ENCODE results near the gene CREB5. TPM values are rescaled to one million over a fixed set of nuclear protein-coding genes. Genes with fewer than 3 reads are reported as not detected.

The CREB5 gene
- total RNA-seq, 1 donor = 17.8 TPM

GRCh38 chr7:28847176-28847575, 434.9 kb downstream of the CREB5 start:
- no peaks in the 10 kb centered on the region for H3K9me3 ChIP-seq (ENCODE audit: low read depth, low read length)
- H3K4me1 ChIP-seq (ENCODE audit: insufficient read depth, low read length) = no peaks in the 10 kb centered on the region
- H3K4me3 ChIP-seq (ENCODE audit: low read length) = no peak overlapping the region
- H3K27me3 ChIP-seq (ENCODE audit: insufficient read depth, low read length) = peaks cover 25% of the 10 kb centered on the region

GRCh38 chr7:28847681-28848080, 435.4 kb downstream of the CREB5 start:
- Histone ChIP-seq H3K4me1 (ENCODE audit: insufficient read depth, low read length) (no peaks in the 10 kb centered on the region), H3K27me3 (ENCODE audit: insufficient read depth, low read length) (peaks cover 27% of the 10 kb centered on the region), H3K9me3 (ENCODE audit: low read depth, low read length) (no peaks in the 10 kb centered on the region), H3K4me3 (ENCODE audit: low read length) (no peak overlapping the region)

DNA sequence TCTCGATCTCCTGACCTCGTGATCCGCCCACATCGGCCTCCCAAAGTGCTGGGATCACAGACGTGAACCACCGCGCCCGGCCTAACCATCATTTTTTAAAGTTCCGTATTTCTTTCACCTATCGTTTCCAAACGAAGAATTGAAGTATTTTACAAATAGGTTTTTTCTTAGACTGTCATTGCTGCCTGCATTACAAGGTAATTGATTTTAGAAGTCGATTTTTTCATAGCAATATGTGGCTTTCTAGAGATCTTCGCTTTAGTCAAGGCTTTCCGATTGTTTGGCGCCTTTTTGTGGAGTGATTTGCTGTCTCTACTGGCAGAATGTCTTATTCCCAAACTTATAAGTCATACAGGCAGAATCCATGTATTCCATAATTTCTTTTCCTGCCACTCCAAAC, 436.6 kb downstream of the CREB5 start:
- peaks cover 9% of the 10 kb centered on the region for H3K4me1 ChIP-seq (ENCODE audit: insufficient read depth, low read length)
- H3K4me3 ChIP-seq (ENCODE audit: low read length) = no peak overlapping the region
- H3K9me3 ChIP-seq (ENCODE audit: low read depth, low read length) = no peaks in the 10 kb centered on the region
- H3K27me3 ChIP-seq (ENCODE audit: insufficient read depth, low read length) = peaks cover 38% of the 10 kb centered on the region

DNA sequence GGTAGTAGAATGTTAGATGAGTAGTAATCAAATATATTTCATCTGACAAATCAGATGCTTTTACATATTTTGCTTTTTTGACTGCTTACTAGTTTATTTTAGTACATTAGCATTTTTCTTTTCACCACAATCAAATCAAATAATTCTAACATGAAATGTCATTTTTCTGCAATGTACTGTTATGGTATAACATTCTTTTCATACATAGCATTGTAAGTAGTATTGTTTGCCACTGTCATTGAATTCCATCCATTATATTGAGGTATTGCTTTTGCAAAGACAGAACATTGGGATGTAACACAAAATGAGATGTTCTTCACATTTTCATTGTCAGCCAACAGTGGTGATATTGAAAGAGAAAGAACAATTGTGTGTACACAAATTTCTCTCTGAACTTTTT, 438.4 kb downstream of the CREB5 start:
- H3K27me3 ChIP-seq (ENCODE audit: insufficient read depth, low read length) = peaks cover 46% of the 10 kb centered on the region
- no peaks in the 10 kb centered on the region for H3K9me3 ChIP-seq (ENCODE audit: low read depth, low read length)

DNA sequence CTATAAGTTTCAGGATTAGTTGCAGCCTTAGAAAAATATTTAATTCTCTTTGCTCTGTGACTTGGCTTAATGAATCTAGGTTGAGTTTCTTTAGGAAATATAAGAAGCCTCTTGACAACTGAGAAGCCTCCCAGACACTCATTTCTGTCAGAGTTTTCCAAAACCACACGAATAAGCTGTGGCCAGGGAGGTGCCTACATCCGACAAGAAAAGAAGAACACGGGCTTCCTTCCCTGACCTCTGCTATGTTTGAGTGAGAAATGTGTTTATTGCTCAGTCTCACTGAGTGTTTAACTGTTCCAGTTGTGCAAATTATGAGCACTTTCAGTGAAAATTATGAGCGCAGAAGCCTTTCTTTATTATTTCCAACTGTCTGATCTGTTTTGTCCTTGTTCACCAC, 440.8 kb downstream of the CREB5 start:
- H3K27me3 ChIP-seq (ENCODE audit: insufficient read depth, low read length) = peaks cover 49% of the 10 kb centered on the region

More for the DNA sequence above, 438.4 kb downstream of the CREB5 start:
- peaks cover 15% of the 10 kb centered on the region for H3K4me1 ChIP-seq (ENCODE audit: insufficient read depth, low read length)
- no peak overlapping the region for H3K4me3 ChIP-seq (ENCODE audit: low read length)

DNA sequence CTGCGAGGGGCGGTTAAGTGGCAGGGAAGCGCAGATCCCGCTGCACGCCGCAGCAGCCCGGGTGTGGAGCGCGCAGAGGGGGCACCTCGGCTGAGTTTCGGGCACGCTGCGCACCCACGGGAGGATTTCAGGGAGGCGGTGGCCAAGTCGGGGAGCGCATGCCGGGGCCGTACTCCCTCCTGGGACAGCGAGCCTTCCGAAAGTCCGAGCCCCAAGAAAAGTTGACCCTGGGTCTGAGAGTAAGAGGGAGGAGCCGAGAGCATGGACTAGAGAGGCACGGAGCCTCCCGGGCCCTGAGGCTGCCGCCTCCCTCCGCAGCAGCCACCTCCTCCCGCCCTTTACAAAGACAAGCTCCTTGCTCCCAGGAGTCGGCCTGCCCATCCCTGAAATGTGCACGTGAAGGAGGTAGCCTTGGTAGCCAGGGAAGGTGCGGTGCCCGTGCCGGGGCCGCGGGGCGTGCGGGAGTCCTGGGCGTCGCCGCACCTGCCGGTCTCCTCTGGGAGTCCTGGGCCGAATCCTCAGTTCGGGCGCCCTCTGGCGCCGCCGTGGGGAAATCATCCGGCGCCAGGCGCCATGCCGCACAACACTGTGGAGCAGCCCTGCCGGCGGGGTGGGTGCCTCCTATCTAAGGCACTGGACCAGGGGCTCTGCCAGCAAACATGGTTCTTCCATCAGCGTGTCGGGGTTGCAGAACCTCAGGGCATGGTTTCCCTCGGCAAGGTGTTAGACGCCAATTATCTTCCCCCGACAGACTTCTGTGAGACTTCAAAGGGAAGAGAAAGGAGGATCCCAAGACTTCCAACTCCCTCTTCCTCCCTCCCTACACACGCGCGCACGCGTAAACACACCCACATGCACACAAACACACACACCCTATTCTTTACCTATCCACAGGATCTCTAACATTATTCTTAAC, 441.8 kb downstream of the CREB5 start:
- H3K27me3 ChIP-seq (ENCODE audit: insufficient read depth, low read length) = peaks cover 50% of the 10 kb centered on the region
- H3K9me3 ChIP-seq (ENCODE audit: low read depth, low read length) = no peaks in the 10 kb centered on the region
- peak overlapping the region; percentile 23 for H3K4me3 ChIP-seq (ENCODE audit: low read length)
- H3K4me1 ChIP-seq (ENCODE audit: insufficient read depth, low read length) = peaks cover 15% of the 10 kb centered on the region

More for the DNA sequence above, 440.8 kb downstream of the CREB5 start:
- Histone ChIP-seq H3K4me3 (ENCODE audit: low read length) (no peak overlapping the region), H3K4me1 (ENCODE audit: insufficient read depth, low read length) (peaks cover 15% of the 10 kb centered on the region), H3K9me3 (ENCODE audit: low read depth, low read length) (no peaks in the 10 kb centered on the region)

DNA sequence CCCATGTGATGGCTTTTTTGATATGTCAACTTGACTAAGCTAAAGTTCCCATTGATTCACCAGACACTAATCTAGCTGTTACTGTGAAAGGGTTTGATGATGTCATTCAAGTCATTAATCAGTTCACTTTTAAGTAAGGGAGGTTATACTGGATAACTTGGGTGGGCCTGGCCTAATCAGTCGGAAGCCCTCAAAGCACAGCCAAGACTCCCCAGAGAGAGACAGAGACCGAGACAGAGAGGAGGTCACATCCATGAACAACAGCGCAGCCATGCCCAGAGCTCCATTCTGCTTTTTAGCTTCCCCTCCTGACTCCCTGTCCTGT, 442.4 kb downstream of the CREB5 start:
- Histone ChIP-seq H3K9me3 (ENCODE audit: low read depth, low read length) (no peaks in the 10 kb centered on the region), H3K4me3 (ENCODE audit: low read length) (no peak overlapping the region), H3K27me3 (ENCODE audit: insufficient read depth, low read length) (peaks cover 54% of the 10 kb centered on the region), H3K4me1 (ENCODE audit: insufficient read depth, low read length) (peaks cover 15% of the 10 kb centered on the region)

DNA sequence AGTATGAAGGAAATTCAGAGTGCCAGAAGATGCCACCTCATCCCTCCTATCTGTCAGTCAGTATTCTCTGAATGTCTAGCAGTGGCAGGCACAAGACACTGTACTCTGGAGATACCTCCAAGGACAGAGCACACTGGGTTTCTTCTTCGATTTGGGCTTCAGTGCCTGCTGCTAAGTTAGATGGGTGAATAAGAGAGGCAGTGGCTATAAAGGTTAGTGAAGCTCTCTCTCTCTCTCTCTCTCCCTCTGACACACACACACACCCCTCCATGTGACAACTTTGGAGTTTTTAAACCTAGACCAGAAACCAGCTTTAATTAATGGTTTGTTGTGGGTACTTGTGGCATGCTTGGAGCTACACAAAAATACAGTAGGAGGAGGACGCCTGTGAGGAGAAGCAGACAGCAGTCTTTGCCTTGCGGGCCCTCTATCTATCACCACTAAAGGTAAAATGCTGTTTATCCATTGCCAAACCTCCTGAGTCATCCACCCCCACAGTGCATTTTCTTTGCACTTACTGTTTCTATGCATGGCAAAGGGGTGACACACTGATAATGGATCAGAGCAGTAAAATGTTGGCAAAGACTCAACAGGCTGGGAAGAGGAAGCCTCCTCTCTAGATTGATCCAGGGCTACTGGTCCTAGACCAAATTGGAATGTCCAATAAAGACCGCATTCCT, 443.4 kb downstream of the CREB5 start:
- H3K27me3 ChIP-seq (ENCODE audit: insufficient read depth, low read length) = peaks cover 52% of the 10 kb centered on the region
- peaks cover 15% of the 10 kb centered on the region for H3K4me1 ChIP-seq (ENCODE audit: insufficient read depth, low read length)
- H3K4me3 ChIP-seq (ENCODE audit: low read length) = no peak overlapping the region
- H3K9me3 ChIP-seq (ENCODE audit: low read depth, low read length) = no peaks in the 10 kb centered on the region

GRCh38 chr7:28856656-28857055, 444.3 kb downstream of the CREB5 start:
- Histone ChIP-seq H3K4me1 (ENCODE audit: insufficient read depth, low read length) (peaks cover 15% of the 10 kb centered on the region), H3K4me3 (ENCODE audit: low read length) (no peak overlapping the region), H3K27me3 (ENCODE audit: insufficient read depth, low read length) (peaks cover 43% of the 10 kb centered on the region), H3K9me3 (ENCODE audit: low read depth, low read length) (no peaks in the 10 kb centered on the region)

GRCh38 chr7:28858206-28858605, 445.9 kb downstream of the CREB5 start:
- Histone ChIP-seq H3K4me1 (ENCODE audit: insufficient read depth, low read length) (peaks cover 13% of the 10 kb centered on the region), H3K9me3 (ENCODE audit: low read depth, low read length) (no peaks in the 10 kb centered on the region), H3K4me3 (ENCODE audit: low read length) (no peak overlapping the region), H3K27me3 (ENCODE audit: insufficient read depth, low read length) (peaks cover 28% of the 10 kb centered on the region)

DNA sequence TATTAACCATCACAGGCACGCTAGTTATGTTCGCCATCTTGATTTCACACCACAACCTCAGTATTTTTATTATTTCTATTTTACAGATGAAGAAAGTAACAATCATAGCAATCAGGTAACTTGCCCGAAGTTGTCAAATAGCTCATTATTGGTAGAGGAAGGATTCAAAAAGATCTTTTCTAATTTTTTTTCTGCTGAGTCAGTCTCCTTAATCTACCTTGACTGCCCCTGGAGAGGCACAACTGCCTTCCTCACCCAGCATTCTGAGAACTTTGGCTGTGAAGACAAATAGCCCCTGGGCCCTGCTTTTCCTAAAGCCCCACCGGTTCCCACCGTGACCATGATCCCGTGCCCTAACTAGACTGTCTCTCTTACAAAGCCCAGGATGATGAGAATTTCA, 446.6 kb downstream of the CREB5 start:
- H3K4me3 ChIP-seq (ENCODE audit: low read length) = no peak overlapping the region
- peaks cover 21% of the 10 kb centered on the region for H3K27me3 ChIP-seq (ENCODE audit: insufficient read depth, low read length)
- no peaks in the 10 kb centered on the region for H3K9me3 ChIP-seq (ENCODE audit: low read depth, low read length)
- peaks cover 6% of the 10 kb centered on the region for H3K4me1 ChIP-seq (ENCODE audit: insufficient read depth, low read length)

DNA sequence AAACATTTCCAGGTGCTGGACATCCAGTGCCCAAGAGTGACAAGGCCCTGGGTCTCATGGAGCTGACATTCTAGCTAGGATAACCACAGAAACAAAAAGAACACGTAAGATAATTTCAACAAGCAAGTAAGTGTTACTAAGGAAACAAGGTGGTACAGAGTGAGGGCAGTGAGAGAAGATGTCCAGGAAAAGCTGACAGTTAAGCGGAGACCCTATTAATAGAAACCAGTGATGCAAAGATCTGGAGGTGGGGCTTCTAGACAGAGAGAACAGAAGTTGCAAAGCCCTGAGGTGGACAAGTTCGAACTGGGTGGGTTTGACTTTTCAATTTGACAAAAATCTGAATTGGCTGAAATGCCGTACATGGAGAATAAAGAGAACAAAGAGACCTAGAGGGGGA, 449.5 kb downstream of the CREB5 start:
- no peak overlapping the region for H3K4me3 ChIP-seq (ENCODE audit: low read length)
- no peaks in the 10 kb centered on the region for H3K9me3 ChIP-seq (ENCODE audit: low read depth, low read length)
- peaks cover 10% of the 10 kb centered on the region for H3K27me3 ChIP-seq (ENCODE audit: insufficient read depth, low read length)
- H3K4me1 ChIP-seq (ENCODE audit: insufficient read depth, low read length) = no peaks in the 10 kb centered on the region

- Histone ChIP-seq H3K4me3 (ENCODE audit: low read length) (no peak overlapping the region), H3K9me3 (ENCODE audit: low read depth, low read length) (no peaks in the 10 kb centered on the region), H3K4me1 (ENCODE audit: insufficient read depth, low read length) (no peaks in the 10 kb centered on the region)
These were observed 450.4 kb downstream of the CREB5 start for GRCh38 chr7:28862595-28863272.

DNA sequence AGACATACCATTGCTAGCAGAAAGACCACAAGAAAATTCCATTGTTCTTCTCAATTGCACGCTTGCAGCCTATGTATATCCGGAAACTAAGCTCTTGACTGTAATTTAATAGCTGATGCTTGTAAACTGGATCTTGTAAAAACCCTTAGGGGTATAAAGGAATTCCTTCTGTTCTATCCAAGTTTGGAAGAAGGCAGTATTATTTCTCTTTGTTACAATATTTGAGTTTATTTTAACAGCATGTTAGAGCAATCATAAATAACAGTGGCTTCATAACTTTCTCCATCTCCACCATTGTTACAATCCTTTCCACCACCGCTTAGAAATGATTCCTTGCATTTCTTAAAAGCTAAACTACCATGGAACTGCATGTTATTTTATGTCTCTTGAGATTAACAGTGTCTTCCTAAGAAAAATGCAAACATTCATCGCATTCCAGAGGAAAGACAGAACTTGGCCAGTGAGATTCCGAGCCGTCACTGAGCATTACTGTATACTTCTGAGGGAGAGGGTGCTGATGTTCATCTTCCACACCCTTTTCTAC, 453.4 kb downstream of the CREB5 start:
- no peaks in the 10 kb centered on the region for H3K27me3 ChIP-seq (ENCODE audit: insufficient read depth, low read length)
- H3K9me3 ChIP-seq (ENCODE audit: low read depth, low read length) = no peaks in the 10 kb centered on the region
- no peak overlapping the region for H3K4me3 ChIP-seq (ENCODE audit: low read length)
- no peaks in the 10 kb centered on the region for H3K4me1 ChIP-seq (ENCODE audit: insufficient read depth, low read length)

More at GRCh38 chr7:28862595-28863272, 450.4 kb downstream of the CREB5 start:
- peaks cover 10% of the 10 kb centered on the region for H3K27me3 ChIP-seq (ENCODE audit: insufficient read depth, low read length)

GRCh38 chr7:28868712-28869111, 456.4 kb downstream of the CREB5 start:
- H3K27me3 ChIP-seq (ENCODE audit: insufficient read depth, low read length) = no peaks in the 10 kb centered on the region
- H3K9me3 ChIP-seq (ENCODE audit: low read depth, low read length) = no peaks in the 10 kb centered on the region
- H3K4me1 ChIP-seq (ENCODE audit: insufficient read depth, low read length) = no peaks in the 10 kb centered on the region
- no peak overlapping the region for H3K4me3 ChIP-seq (ENCODE audit: low read length)
